Stimulated activated CD4-positive, alpha-beta T cell treated with anti-CD3 and anti-CD28 coated beads, Interleukin-2, amount 100 ng/mL, for 48 hours (primary cell): Measurements from ENCODE around the gene TGFBR2.

Experiments
- DNase-seq, 2 donors: peaks; one replicate each; pipeline ENCODE4 v3.0.0-alpha.2; 2020

The TGFBR2 gene

GRCh38 chr3:30606301-30607031 lies at the start of gene TGFBR2:
Gene TGFBR2, plus strand, starts transcription at chr3:30606601. Its CDS starts 283 bp downstream, at chr3:30606884.
- peak; percentile 75 to 77 for DNase-seq

- no peak for DNase-seq
These were observed 48.6 kb upstream of the TGFBR2 start for GRCh38 chr3:30557746-30558303.

- DNase-seq = no peak
These were observed 42.4 kb upstream of the TGFBR2 start for GRCh38 chr3:30563956-30564355.

GRCh38 chr3:30567139-30567753 lies 39.2 kb upstream of the TGFBR2 start:
- DNase-seq = no peak

GRCh38 chr3:30576946-30577345 lies 29.5 kb upstream of the TGFBR2 start:
- no peak for DNase-seq

- no peak for DNase-seq
These were observed 28.6 kb upstream of the TGFBR2 start for GRCh38 chr3:30577788-30578187.

GRCh38 chr3:30578479-30578878 lies 27.9 kb upstream of the TGFBR2 start:
- DNase-seq = no peak

GRCh38 chr3:30578986-30579579 lies 27.3 kb upstream of the TGFBR2 start:
- no peak for DNase-seq

GRCh38 chr3:30581067-30581585 lies 25.3 kb upstream of the TGFBR2 start:
- DNase-seq = no peak

- DNase-seq = no peak
These were observed 24.4 kb upstream of the TGFBR2 start for GRCh38 chr3:30581982-30582381.

- DNase-seq = no peak
These were observed 22.4 kb upstream of the TGFBR2 start for GRCh38 chr3:30583973-30584372.

GRCh38 chr3:30585654-30586053 lies 20.7 kb upstream of the TGFBR2 start:
- no peak for DNase-seq

- no peak for DNase-seq
These were observed 20.1 kb upstream of the TGFBR2 start for GRCh38 chr3:30586096-30586805.

GRCh38 chr3:30586806-30587486 lies 19.5 kb upstream of the TGFBR2 start:
- no peak for DNase-seq

GRCh38 chr3:30587904-30588303 lies 18.5 kb upstream of the TGFBR2 start:
- DNase-seq = no peak

GRCh38 chr3:30596152-30596551 lies 10.2 kb upstream of the TGFBR2 start:
- no peak for DNase-seq

GRCh38 chr3:30597131-30597768 lies 9.2 kb upstream of the TGFBR2 start:
- DNase-seq = no peak

GRCh38 chr3:30597769-30598134 lies 8.6 kb upstream of the TGFBR2 start:
- no peak for DNase-seq

- no peak for DNase-seq
These were observed 7.5 kb upstream of the TGFBR2 start for GRCh38 chr3:30598668-30599545.

GRCh38 chr3:30600572-30600971 lies 5.8 kb upstream of the TGFBR2 start:
- no peak for DNase-seq

GRCh38 chr3:30602946-30603345 lies 3.5 kb upstream of the TGFBR2 start:
- no peak for DNase-seq
